Liver (tissue), 3 donors: ENCODE data around the gene ARL11.

ENCODE experiments used
- CTCF ChIP-seq: fragments of 150-350 bp; IDR thresholded peaks from 2 replicates; pipeline ENCODE4 v1.5.1; 2017; ENCODE audit warnings: improper control_type of control experiment, low read depth, low read length; ENCODE audit not compliant: missing input control
- GABPA ChIP-seq, 2 donors: IDR thresholded peaks in 1 of 2; conservative IDR thresholded peaks in 1 of 2; 2 replicates each; pipeline ENCODE4 v1.6.1; 2016; ENCODE audit warnings: antibody characterized with exemption in 2 of 2, mild to moderate bottlenecking in 1 of 2, moderate library complexity in 1 of 2
- HNF4A ChIP-seq, 2 donors: conservative IDR thresholded peaks; 2 replicates each; pipeline ENCODE4 v1.6.1; 2016; ENCODE audit warnings: antibody characterized with exemption in 2 of 2, mild to moderate bottlenecking in 2 of 2
- JUND ChIP-seq, 2 donors: IDR thresholded peaks; 2 replicates each; pipeline ENCODE4 v1.6.1; 2016; ENCODE audit warnings: antibody characterized with exemption in 2 of 2
- REST ChIP-seq: IDR thresholded peaks from 2 replicates; pipeline ENCODE4 v1.6.1; 2016; ENCODE audit warnings: antibody characterized with exemption, mild to moderate bottlenecking
- SP1 ChIP-seq: IDR thresholded peaks from 2 replicates; pipeline ENCODE4 v1.6.1; 2018; ENCODE audit warnings: antibody characterized with exemption, mild to moderate bottlenecking
- TAF1 ChIP-seq: conservative IDR thresholded peaks from 2 replicates; pipeline ENCODE4 v1.6.1; 2016; ENCODE audit warnings: antibody characterized with exemption, mild to moderate bottlenecking
- YY1 ChIP-seq: IDR thresholded peaks from 2 replicates; pipeline ENCODE4 v1.6.1; 2016; ENCODE audit warnings: antibody characterized with exemption, mild to moderate bottlenecking
- ZBTB33 ChIP-seq: IDR thresholded peaks from 2 replicates; pipeline ENCODE4 v1.6.1; 2016; ENCODE audit warnings: antibody characterized with exemption
- TF ChIP-seq, protein P1 (sequence below): IDR thresholded peaks from 2 replicates; pipeline ENCODE4 v1.6.1; 2016; ENCODE audit warnings: antibody characterized with exemption
- TF ChIP-seq, protein P2 (sequence below): IDR thresholded peaks from 2 replicates; pipeline ENCODE4 v1.6.1; 2016; ENCODE audit warnings: antibody characterized with exemption
- donor health status: healthy.
- donor health status: healthy.

- no peak for TF ChIP-seq TAF1
- TF ChIP-seq YY1: no peak
- no peak for TF ChIP-seq CTCF
- TF ChIP-seq, protein P1, sequence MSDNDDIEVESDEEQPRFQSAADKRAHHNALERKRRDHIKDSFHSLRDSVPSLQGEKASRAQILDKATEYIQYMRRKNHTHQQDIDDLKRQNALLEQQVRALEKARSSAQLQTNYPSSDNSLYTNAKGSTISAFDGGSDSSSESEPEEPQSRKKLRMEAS: no peak
- no peak for TF ChIP-seq GABPA (IDR thresholded peaks at IDR 0.05 in 1 of 2, conservative IDR thresholded peaks at IDR 0.05 in 1 of 2)
- TF ChIP-seq SP1: no peak
- no peak for TF ChIP-seq REST
- TF ChIP-seq ZBTB33: no peak
- no peak for TF ChIP-seq JUND (IDR thresholded peaks at IDR 0.05)
- no peak for TF ChIP-seq HNF4A (conservative IDR thresholded peaks at IDR 0.05)
- TF ChIP-seq, protein P2, sequence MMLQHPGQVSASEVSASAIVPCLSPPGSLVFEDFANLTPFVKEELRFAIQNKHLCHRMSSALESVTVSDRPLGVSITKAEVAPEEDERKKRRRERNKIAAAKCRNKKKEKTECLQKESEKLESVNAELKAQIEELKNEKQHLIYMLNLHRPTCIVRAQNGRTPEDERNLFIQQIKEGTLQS: no peak
These were observed 17.1 kb downstream of the ARL11 start for GRCh38 chr13:49645451-49645850.
